Left renal pelvis (tissue), 4 donors: Measurements from ENCODE around the gene KCNG4. TPM values are rescaled to one million over a fixed set of nuclear protein-coding genes. Genes with fewer than 3 reads are reported as not detected.

Experiments used
- DNase-seq, 4 donors: peaks; one replicate each; pipeline ENCODE4 v3.0.0-alpha.2; 2013; ENCODE audit warnings: low read depth in 4 of 4, low spot score in 3 of 4
- polyA plus RNA-seq, 4 donors: library from polyadenylated mRNA; unstranded; fragments of 120-200 nt; gene quantifications; one replicate each; pipeline ENCODE4 v1.2.1, GENCODE V29; 2013; ENCODE audit not compliant: insufficient read length in 4 of 4

KCNG4 gene
- polyA plus RNA-seq, 4 donors: 0.03 to 0.09 TPM; not detected in 2

DNA sequence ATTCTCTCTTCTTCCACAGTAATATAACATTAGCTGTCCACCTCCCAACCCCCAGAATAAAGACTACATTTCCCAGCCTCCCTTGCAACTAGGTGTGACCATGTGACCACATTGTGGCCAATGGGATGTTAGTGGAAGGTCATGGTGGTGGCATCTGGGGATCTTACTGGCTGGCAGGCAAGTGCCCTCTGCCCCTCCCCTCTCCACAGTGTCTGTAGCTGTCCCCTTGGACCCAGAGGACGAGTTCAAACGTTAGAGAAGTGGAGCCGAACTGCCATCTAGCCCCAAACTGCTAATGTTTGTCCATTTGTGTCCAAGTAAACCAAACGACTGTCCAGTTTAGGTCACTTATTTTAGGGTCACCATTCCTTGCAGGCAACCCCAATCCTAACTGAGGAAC lies 26.6 kb upstream of the KCNG4 start:
- DNase-seq: no peak

DNA sequence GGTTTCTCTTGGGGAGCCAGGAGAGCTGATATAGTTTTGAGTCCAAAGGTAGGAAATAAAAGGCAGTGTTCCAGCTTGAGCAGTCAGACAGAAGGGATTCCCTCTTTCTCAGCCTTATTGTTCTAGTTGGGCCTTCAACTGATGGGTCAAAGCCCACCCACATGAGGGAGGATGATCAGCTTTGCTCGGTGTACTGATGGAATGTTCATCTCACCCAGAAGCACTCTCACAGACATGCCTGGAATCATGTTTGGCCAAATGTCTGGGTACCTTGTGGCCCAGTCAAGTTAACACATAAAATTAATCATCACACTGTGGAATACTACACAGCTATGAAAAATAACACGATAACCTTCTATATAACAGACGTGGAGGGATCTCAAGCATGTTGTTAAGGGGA lies 23.1 kb upstream of the KCNG4 start:
- no peak for DNase-seq

DNA sequence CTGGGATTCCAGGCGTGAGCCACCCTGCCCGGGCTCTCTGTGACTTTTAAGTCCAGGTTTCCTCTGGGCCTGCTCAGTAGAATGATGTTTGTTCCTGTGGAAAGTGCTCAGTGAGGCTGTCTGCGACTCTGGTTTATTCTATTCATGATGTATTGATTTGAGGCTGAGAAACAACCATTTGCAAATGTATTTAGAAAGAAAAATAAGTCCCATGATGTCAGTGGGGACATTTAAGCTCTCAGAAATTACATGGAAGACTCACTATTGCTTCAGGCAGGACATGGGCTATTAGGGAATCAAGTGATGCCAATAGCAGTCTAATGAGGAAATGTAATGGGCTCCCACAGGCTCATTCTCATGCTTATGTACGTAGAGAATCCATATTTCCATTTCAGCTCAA lies 22.2 kb upstream of the KCNG4 start:
- DNase-seq: no peak

DNA sequence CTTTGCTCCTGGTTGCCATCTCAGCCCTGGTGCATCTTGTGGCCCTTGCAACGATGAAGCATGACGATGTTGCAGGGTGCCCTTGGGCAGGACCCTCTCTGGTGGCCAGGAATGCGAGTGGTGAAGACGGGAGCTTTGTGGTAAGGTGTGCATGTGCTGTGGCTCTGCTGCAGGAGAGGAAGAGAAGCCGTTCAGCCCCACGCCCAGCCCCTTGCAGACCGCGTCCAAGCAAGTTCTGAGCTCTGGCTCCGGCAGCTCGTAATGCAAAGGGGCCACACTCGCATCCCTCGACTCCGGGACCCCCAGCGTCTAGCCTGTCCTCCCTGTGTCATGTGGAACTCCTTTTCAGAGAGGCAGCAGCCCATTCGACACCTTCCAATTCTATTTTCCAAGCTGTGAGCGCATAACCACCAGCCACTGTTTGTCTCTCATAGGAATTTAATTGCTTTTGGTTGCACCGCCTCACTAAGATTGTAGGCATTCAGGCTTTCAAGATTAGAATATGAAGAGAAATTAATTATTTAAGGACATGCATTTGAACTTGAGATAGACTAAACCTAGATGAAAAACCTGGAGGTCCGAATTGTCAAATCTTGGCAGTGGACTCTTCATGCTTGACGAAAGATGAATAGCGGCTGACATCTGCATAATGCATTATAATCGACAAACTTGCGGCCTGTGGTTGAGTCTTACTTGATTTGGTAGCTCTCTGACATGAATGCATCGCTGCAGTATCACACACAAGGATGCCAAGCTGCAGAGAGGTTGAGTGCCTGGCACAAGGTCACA lies 21.1 kb upstream of the KCNG4 start:
- DNase-seq: no peak

DNA sequence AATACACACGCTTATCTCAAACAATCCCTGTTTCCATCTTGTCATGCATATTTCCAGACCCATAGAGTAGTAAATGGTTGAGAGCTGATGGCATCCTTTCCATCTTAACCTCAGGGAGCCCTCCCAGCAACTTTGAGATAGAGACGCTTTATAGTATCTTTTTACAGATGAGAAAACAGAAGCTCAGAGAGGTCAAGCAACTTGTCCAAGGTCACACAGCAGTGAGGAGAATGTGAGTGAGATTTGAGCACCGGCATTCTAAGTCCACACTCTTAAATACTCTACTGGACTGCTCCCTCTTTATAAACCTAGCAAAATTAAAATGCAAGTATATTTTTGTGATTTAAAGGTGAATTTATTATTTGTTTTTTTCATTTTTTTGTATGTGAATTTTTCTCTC lies 19.9 kb upstream of the KCNG4 start:
- DNase-seq: no peak

DNA sequence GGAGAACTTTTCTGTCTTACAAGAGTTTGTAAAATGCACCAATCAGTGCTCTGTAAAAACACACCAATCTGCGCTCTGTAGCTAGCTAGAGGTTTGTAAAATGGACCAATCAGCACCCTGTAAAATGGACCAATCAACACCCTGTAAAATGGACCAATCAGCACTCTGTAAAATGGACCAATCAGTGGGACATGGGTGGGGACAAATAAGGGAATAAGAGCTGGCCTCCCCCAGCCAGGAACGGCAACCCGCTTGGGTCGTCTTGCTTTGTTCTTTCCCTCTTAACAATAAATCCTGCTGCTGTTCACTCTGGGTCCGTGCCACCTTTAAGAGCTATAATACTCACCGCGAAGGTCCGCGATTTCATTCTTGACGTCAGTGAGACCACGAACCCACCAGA lies 18.5 kb upstream of the KCNG4 start:
- DNase-seq: no peak

DNA sequence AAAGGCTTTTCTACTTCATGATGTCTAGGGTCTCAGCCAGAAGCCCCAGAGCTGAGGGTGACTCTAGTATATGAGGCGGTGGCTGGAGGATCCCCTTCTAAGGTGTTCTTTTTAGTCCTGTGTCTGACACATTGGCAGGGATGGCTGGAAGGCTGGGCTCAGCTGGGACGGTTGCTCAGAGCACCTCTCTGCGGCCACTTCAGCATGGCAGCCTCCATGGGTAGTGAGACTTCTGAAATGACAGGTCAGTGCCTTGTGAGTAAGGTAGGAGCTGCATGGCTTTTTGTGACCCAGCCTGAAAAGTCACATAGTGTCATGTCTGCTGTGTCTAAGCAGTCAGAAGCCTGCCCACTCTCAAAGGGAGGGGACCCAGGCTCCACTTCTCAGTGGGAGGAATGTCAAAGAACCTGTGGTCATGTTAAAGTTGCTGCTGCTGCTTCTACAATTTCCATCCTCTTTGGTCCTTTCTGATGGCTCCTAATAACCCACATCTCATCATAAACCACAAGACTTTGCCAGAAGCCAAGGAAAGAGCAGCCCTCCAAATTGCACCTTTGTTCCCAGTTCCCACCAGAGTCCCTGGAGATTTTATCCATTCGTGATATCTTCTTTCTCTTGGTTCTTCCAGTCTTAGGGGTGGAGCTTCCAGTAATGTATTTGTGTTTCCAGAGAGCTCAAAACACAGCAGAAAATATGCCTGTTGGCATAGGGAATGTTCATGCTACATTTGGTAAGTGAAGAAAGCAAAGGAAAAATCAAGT lies 15.4 kb upstream of the KCNG4 start:
- no peak for DNase-seq

DNA sequence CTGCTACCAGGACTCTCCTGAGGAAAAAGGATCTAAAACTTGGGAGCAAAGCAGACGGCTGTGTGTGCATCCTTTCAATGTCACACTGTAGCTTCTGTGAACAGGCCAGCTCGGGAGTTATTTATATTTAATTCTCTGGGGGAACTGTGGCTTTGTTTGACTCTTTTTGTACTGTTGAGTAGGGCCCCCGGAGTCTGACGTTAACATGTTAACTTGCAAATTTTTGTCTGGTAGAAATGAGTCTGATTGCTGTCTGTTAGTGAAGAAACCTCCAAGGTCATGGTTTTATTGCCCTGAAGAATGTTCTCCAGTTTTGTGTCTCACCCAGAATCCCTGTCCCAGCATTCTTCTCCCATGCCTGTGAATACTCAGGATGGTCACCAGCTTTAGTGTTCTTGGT lies 14.2 kb upstream of the KCNG4 start:
- no peak for DNase-seq

DNA sequence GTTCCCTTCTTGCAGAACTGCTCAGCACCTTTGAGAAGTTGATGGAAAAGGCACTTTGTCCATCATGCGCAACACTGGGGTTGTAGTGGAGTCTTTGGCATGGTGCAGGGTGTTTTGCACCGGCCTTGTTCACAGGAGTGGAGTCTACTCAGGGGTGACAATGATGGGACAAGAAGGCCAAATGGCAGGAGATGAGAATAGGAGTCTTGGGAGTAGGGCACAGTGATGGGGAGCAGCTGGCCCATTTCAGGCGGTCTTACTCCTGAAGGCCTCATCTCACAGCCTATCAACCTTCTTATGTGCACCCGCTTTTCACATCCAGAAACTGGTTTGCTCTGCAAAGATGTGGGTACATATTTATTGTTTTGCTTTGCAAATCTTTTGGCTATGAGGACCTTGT lies 13.4 kb upstream of the KCNG4 start:
- no peak for DNase-seq

DNA sequence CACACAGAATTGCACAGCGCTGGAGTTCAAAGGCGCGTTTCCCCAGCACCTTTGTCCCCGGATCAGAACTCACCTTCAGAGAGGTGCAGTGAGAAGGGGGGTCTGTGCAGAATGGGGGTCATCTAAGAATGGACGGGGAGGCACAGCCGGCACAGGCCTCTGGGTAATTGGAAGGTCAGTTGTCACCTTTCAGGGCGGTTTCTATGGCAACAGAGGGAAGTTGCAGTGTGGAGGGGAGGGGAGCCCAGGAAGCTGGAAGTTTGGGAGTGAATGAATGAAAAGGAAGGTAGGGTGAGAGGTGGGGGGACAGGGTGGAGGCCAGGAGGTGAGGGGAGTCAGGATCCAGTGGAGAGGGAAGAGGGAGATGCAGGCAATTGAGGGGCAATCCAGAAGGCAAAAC lies 12.4 kb upstream of the KCNG4 start:
- no peak for DNase-seq

DNA sequence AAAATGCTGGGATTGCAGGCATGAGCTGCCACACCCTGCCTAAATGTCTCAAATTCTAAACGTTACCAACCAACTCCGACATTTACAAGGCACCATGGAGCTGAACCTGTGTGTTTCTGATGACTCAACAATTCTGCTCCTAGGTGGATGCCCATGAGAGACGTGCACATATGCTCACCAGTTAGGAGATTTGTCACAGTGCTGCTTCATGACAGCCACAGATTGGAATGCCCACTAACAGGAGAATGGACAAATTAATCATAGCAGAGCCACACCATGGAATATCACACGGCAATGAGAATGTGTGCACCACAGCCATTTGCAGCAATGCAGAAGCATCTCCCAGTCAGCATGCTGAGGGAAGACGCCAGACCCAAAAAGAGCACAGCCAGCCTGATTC lies 8.0 kb upstream of the KCNG4 start:
- DNase-seq: no peak

DNA sequence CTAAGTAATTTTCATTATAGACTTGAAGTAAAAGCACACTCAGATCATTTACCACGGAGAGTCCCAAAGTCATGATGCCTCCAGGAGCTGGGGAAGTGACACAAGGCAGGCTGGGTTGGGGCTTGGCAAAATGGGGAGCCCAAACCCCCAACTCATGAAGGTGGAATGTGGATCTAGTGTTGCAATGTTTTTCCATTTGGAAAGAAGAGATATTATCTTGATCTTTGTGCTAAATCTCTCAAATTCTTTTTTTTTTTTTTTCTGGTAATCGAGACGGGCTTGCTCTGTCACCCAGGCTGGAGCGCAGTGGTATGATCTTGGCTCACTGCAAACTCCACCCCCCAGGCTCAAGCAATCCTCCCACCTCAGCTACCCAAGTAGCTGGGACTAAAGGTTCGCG lies 7.5 kb upstream of the KCNG4 start:
- DNase-seq: no peak

DNA sequence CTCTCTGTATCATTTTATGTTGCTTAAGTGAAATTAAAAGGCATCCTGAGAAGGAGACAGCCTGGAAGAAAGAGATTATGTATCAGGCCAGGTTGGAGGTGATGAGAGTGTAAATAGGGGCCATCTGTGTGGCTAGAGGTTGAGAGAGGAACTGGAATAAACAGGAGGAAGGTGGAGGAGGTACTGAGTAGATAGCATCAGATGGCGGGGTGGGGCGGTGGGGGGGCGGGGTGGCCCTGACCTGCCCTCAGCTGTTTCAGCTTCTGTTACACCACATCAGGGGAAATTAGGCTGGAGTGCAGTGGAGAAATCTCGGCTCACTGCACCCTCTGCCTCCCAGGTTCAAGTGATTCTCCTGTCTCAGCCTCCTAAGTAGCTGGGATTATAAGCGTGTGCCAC lies 6.9 kb upstream of the KCNG4 start:
- DNase-seq: no peak

DNA sequence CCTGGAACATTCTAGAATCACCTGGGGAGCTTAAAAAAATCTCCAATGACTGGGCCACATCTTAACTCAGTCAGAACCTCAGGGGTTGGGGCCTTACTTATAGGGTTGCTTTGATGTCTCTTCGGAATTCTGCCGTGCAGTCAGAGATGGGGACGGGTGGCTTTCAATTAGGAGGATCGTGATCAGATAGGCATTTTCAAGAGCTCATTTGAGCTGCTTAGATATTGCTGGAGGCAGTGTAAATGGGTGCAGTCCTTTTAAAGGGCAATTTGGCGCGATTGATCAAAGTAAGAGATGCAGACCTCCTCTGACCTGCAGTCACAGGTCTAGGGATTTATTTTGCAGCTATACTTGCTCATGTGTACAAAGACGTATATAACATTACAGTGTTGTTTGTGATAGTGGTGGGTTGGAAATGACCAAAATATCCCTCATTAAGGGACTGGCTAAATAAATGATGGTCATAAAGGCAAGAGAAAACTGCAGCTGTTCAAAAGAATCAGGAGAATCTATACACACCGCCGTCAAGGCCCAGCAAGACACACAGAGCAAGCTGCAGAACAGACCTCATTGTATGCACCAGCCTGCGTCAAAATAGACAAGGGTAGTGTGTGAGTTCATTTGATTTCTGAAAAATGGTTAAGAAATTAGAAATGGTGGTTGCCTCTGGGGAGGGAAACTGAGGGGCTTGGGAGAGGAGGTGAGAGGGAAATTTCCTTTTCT lies 6.3 kb upstream of the KCNG4 start:
- DNase-seq: no peak

DNA sequence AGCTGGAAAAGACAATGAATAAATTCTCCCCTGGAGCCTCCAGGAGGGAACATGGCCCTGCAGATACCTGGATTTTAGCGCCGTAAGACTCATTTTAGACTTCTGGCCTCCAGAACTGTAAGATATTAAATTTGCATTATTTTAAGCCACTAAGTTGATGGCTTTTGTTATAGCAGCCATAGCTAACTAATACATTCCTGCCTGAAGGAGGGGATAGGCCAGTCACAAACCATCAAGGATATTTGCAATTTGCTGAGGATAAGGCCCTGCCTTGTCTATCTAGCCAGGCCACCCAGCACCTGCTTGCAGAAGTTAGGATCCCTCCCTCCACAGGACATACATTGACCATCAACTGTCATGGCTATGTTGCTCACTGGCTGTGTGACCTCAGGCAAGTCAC lies 4.9 kb upstream of the KCNG4 start:
- no peak for DNase-seq

DNA sequence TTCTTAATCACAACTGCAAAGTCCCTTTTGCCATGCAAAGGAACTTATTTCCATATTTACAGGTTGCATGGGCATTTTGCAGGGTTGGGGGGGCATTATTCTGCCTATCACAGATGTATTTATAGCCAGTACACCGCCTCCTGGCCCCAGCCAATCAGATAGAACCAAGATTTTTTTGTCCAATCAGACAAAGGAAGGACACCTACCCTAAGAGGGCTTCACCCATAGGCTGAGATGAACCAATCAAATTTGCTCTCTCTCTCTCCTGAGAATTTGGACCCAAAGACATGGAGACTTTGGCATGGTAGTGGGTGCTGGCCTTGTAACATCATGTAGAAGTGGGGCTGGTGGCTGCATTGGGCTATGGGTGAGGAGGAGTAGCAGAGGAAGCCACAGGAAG lies 3.9 kb upstream of the KCNG4 start:
- no peak for DNase-seq

DNA sequence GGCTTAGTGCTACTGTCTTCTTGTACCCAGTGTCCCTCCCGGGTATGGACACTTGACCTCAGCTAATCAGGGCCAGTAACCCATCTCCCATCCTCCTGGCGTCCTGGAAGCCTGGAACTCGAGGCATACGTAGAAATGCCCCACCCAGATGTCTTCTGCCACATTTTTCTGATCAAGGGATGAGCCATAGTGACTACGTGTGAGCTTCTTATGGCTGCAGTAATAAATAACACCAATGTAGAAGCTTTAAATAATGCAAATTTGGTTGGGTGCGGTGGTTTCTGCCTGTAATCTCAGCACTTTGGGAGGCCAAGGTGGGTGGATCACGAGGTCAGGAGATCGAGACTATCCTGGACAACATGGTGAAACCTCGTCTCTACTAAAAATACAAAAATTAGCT lies 3.0 kb upstream of the KCNG4 start:
- DNase-seq: no peak

DNA sequence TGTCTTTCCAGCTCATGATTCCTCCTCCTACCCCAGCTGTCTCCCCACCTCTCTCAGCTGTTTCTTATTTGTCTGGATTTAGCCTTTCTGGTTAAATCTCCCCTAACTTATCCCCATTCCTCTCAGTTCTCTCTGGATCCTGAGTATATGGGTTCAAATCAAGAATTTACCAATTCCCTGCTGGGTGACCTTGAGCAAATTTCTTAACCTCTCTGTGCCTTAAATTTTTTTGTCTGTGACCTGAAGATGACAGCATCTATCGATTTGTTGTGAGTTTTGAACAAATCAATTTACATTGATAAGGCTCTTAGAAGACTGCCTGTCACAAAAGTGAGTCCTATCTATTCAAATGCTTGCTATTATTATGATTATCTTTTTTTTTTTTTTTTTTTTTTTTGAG lies 2.0 kb upstream of the KCNG4 start:
- no peak for DNase-seq

DNA sequence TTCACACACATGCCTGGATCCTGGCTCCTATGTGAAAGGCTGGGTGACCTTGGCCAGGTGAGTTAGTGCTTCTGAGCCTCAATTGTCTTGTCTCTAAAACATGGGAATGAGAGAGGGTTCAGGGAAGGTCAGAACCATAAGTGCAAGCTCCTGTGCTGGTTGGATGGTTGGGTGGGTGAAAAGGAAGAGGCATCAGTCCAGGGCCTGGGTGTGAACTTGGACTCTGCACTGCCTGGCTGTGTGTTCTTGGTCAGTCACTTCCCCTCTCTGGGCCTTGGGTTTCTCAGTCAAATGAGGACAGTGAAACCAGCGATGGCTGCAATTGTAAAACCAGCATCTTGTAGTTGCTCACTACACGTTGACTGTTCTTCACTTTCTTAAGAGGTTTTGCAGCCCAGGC lies 643 bp upstream of the KCNG4 start:
- DNase-seq: no peak

DNA sequence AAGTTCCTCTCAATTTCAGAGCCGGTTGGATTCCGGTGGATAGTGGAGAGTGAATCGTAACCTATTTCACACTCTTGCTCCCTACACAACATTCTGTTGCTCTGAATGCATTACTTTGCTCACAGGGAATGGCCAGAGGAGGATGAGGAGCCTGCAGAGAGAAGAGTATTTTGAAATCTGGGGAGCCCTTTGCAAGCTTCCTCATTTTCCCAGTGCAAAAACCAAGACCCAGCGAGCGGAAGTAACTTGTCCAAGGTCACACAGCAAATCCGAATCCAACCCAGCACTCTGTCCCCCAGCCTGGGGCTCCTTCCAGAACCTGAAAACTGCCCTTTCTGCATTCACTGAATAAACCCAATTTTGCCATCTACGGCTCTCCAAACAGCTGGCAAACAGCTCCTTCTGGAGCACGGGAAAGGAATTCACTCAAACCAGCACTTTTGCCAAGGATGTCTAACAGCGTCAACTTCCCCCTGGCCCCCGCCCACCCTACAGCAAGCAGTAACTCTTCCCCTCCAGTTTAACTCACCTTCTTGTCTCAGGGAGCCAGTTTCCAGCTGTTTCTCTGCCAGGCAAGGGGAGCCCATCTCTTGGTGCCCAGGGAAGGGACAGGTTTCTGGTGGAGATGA lies 557 bp downstream of the KCNG4 start:
- no peak for DNase-seq

DNA sequence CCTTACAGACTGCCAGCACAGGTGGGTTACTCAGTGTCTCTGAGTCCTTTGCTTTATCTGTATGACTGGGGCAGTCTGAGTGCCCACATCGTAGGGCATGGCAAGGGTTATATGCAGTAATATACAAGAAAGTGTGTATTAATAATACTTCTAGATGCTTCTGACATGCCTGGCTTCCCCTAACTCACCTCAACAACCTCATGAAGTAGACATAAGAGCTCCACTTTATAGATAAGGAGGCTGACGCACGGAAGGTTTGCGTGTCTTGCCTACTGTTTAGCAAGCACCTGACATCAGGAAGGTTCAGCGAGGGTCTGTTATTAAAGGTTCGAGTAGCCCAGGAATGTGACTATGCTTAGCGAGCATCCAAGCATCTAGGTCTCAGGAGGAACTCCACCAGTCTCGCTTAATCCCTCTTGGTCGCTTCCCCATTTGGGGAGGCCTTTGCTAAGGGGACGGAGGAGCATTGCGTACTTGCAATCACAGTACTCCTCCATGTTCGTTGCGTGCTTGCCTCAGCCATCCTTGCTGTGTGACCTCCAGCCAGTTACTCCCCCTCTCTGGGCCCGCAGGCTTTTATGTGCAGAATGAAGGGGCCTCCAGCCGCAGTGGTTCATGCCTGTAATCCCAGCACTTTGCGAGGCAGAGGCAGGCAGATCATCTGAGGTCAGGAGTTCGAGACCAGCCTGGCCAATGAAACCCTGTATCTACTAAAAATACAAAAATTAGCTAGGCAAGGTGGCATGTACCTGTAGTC lies 1.6 kb downstream of the KCNG4 start:
- no peak for DNase-seq
